ENCODE results near the gene HK1.
"Not testable (repeated sequence)": the region's sequence is repeated elsewhere in the genome, so short reads cannot be mapped to it uniquely, and the experiment has no call there.

HK1 gene

DNA sequence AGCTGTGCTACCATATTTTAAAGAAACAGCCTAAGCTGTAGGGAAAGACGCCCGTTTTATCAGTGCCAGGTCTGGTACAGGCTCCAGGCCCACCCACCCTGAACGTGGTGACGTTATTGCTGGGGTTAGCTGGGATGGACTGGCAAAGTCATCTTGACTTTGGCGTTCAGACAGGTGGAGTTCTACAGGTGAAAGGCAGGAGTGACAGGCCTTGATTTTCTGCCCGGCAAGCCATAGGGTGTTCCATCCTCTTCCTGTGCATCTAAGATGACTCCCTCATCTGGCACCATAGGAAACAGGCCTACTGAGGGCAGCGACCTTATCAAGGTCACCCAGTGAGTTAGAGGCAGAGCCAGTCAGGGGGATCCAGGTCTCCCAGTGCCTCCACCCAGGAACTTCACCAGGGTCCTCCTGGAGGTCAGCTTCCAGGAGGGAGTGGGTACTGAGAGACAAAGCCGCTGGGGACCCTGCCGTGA is 41.6 kb downstream of the HK1 start:
- peak overlapping the region; percentile 94 for H3K4me3 ChIP-seq (ENCODE audit: low read depth, low read length)
- TF ChIP-seq CTCF (IDR thresholded peaks at IDR 0.05; ENCODE audit: insufficient read depth, low read depth, low read length, missing control alignments): no peak
- DNase-seq (ENCODE audit: low read depth): peak; percentile 27

DNA sequence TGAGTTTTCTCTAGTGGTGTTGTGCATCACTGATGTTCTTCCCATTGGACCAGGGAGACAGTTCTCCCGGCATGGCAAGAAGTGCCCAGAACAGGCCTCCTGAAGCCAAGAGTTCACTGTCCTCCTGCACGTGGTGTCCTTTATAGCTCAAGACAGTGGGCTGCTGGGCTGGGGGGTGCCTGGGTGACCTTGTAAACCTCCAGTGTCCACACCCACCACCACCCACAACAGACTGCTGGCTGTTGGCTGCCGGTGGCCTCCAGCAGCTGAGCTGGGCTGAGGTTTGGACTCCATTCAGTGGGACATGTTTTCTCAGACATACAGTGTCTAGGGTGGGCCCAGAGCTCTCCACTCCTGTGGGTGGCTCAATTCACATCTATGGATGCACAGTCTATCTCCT is 42.2 kb downstream of the HK1 start:
- peak overlapping the region; percentile 94 for H3K4me3 ChIP-seq (ENCODE audit: low read depth, low read length)
- no peak for TF ChIP-seq CTCF (IDR thresholded peaks at IDR 0.05; ENCODE audit: insufficient read depth, low read depth, low read length, missing control alignments)
- no peak for DNase-seq (ENCODE audit: low read depth)

- H3K4me3 ChIP-seq (ENCODE audit: low read depth, low read length): no peak overlapping the region
- no peak for DNase-seq (ENCODE audit: low read depth)
- no peak for TF ChIP-seq CTCF (IDR thresholded peaks at IDR 0.05; ENCODE audit: insufficient read depth, low read depth, low read length, missing control alignments)
Observed at GRCh38 chr10:69321039-69321715, 42.9 kb downstream of the HK1 start.

GRCh38 chr10:69321865-69322264 is 43.6 kb downstream of the HK1 start:
- TF ChIP-seq CTCF (IDR thresholded peaks at IDR 0.05; ENCODE audit: insufficient read depth, low read depth, low read length, missing control alignments): no peak
- H3K4me3 ChIP-seq (ENCODE audit: low read depth, low read length): no peak overlapping the region
- no peak for DNase-seq (ENCODE audit: low read depth)

- H3K4me3 ChIP-seq (ENCODE audit: low read depth, low read length); DNase-seq (ENCODE audit: low read depth): not testable (repeated sequence)
Observed at GRCh38 chr10:69322346-69322745, 44.0 kb downstream of the HK1 start.

DNA sequence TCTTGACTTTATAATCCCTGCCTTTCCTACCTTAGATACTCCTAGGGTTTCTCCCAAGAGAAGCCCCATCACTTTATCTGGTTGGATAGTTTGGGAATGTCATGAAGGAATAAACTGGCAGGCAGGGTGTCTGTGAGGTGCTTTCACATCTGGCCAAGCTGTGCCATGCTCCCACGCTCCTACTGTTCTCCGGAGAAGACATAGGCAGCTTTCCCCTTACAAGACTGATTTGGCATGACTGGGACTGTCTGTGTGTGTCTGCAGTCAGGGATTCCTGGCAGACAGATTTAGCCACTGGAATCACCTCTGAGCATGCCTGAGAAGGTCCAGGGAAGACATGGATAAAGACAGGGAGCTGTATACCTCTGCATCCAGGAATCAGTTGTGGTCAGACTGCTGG is 45.3 kb downstream of the HK1 start:
- no peak for TF ChIP-seq CTCF (IDR thresholded peaks at IDR 0.05; ENCODE audit: insufficient read depth, low read depth, low read length, missing control alignments)
- no peak overlapping the region for H3K4me3 ChIP-seq (ENCODE audit: low read depth, low read length)
- DNase-seq (ENCODE audit: low read depth): no peak

- TF ChIP-seq CTCF (IDR thresholded peaks at IDR 0.05; ENCODE audit: insufficient read depth, low read depth, low read length, missing control alignments): no peak
- H3K4me3 ChIP-seq (ENCODE audit: low read depth, low read length): no peak overlapping the region
- no peak for DNase-seq (ENCODE audit: low read depth)
Observed at GRCh38 chr10:69324583-69324982, 46.3 kb downstream of the HK1 start.

- not testable (repeated sequence) for DNase-seq (ENCODE audit: low read depth)
Observed at GRCh38 chr10:69325637-69326523, 47.6 kb downstream of the HK1 start.

More at GRCh38 chr10:69325637-69326523, 47.6 kb downstream of the HK1 start:
- not testable (repeated sequence) for H3K4me3 ChIP-seq (ENCODE audit: low read depth, low read length)

Measured in GM12865 (cell line).